MCF 10A (cell line): ENCODE measurements around the gene ABCG1. TPM values are rescaled to one million over a fixed set of nuclear protein-coding genes. Genes with fewer than 3 reads are reported as not detected.

Source experiments
- BruUV-seq: library from RNA; stranded (reverse); fragments of 400-500 nt; replicated peaks from 2 replicates; lab custom pipeline; 2021; lab: Mats Ljungman, UMichigan
- CTCF ChIA-PET: fragments of 300-600 bp; sonication (Branson Sonifier 250); formaldehyde crosslinking; extraction: SDS; loops from one replicate; lab custom pipeline; 2021; ENCODE audit warnings: antibody characterized with exemption, inconsistent platforms; lab: Yijun Ruan, JAX
- POLR2A ChIA-PET: fragments of 300-600, 350-650 bp; sonication (Branson Sonifier 250); formaldehyde crosslinking; extraction: SDS; loops from one replicate; lab custom pipeline; 2020; ENCODE audit warnings: antibody characterized with exemption, inconsistent platforms; lab: Yijun Ruan, JAX
- DNase-seq: peaks from one replicate; pipeline ENCODE4 v3.0.0-alpha.2; 2018; ENCODE audit not compliant: unreplicated experiment
- H3K27ac Mint-ChIP-seq: one replicate; pipeline ENCODE4 v1.8.0; 2022; ENCODE audit warnings: mild to moderate bottlenecking, low read depth, mixed read lengths; ENCODE audit not compliant: unreplicated experiment
- H3K27me3 Mint-ChIP-seq: one replicate; pipeline ENCODE4 v1.8.0; 2022; ENCODE audit warnings: mixed read lengths; ENCODE audit not compliant: insufficient read depth, unreplicated experiment
- H3K36me3 Mint-ChIP-seq: one replicate; pipeline ENCODE4 v1.8.0; 2022; ENCODE audit warnings: mild to moderate bottlenecking, moderate library complexity, mixed read lengths; ENCODE audit not compliant: insufficient read depth, unreplicated experiment
- H3K4me1 Mint-ChIP-seq: one replicate; pipeline ENCODE4 v1.8.0; 2022; ENCODE audit warnings: mixed read lengths; ENCODE audit not compliant: insufficient read depth, unreplicated experiment
- H3K4me3 Mint-ChIP-seq: one replicate; pipeline ENCODE4 v1.8.0; 2022; ENCODE audit warnings: mild to moderate bottlenecking, moderate library complexity, mixed read lengths; ENCODE audit not compliant: unreplicated experiment
- H3K9me3 Mint-ChIP-seq: one replicate; pipeline ENCODE4 v1.8.0; 2022; ENCODE audit warnings: mixed read lengths; ENCODE audit not compliant: unreplicated experiment
- intact Hi-C: fragments of 100-400 bp; cut with micrococcal nuclease; formaldehyde crosslinking; loops from 2 replicates; pipeline ENCODE4 v1.14.1; 2022
- total RNA-seq: library from RNA; stranded (reverse); gene quantifications from 2 replicates; pipeline ENCODE4 v1.2.3, GENCODE V29; 2022
- TF ChIP-seq, protein P1 (sequence below): fragments of 200-600 bp; IDR thresholded peaks from one replicate; pipeline ENCODE4 v1.8.0; 2022; ENCODE audit warnings: antibody characterized with exemption, mild to moderate bottlenecking; ENCODE audit not compliant: unreplicated experiment

ABCG1 gene
- total RNA-seq, 1 experiment from 2014 or later = 25.5 TPM

- TF ChIP-seq, protein P1, sequence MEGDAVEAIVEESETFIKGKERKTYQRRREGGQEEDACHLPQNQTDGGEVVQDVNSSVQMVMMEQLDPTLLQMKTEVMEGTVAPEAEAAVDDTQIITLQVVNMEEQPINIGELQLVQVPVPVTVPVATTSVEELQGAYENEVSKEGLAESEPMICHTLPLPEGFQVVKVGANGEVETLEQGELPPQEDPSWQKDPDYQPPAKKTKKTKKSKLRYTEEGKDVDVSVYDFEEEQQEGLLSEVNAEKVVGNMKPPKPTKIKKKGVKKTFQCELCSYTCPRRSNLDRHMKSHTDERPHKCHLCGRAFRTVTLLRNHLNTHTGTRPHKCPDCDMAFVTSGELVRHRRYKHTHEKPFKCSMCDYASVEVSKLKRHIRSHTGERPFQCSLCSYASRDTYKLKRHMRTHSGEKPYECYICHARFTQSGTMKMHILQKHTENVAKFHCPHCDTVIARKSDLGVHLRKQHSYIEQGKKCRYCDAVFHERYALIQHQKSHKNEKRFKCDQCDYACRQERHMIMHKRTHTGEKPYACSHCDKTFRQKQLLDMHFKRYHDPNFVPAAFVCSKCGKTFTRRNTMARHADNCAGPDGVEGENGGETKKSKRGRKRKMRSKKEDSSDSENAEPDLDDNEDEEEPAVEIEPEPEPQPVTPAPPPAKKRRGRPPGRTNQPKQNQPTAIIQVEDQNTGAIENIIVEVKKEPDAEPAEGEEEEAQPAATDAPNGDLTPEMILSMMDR = no peak
- ChIA-PET POLR2A (interaction anchor here (0.6 kb wide), 1 partner anchor 1018 kb away, joined by 3 read pairs; no protein-coding TSS in a partner anchor), CTCF (no interaction called here)
- no TSS peak for BruUV-seq
- no peak overlapping the region for H3K27ac Mint-ChIP-seq
- no peaks in the 10 kb centered on the region for H3K9me3 Mint-ChIP-seq
- H3K36me3 Mint-ChIP-seq = no peaks in the 10 kb centered on the region
- intact Hi-C loops = no loop called here
- no peaks in the 10 kb centered on the region for H3K4me1 Mint-ChIP-seq
- H3K4me3 Mint-ChIP-seq = no peak overlapping the region
- H3K27me3 Mint-ChIP-seq = no peaks in the 10 kb centered on the region
- no peak for DNase-seq
Measured at GRCh38 chr21:42344631-42345030, 125.7 kb downstream of the ABCG1 start.

DNA sequence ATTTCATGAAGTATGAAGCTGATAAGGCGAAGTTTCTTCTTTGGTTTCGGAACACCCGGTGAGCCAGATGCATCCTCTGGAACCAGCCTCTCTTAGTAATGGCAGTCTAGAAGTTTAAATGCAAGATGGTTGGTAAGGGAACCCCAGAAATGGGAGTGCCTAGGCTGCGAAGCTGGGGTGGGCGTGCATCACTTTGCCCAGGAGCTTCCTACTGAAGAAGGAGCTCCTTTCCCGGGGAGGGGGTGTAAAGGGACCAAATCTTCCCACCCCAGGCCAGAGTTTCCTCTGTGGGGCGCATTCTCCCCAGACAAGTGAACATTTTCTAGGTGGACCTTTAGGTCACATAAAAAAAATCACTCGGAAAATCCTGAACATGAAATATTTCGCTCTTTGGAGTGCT is 127.5 kb downstream of the ABCG1 start:
- no peak for DNase-seq
- no peaks in the 10 kb centered on the region for H3K36me3 Mint-ChIP-seq
- H3K4me1 Mint-ChIP-seq = no peaks in the 10 kb centered on the region
- no peak overlapping the region for H3K27ac Mint-ChIP-seq
- H3K4me3 Mint-ChIP-seq = no peak overlapping the region
- CTCF ChIA-PET = interaction anchor here (1.0 kb wide), 1 partner anchor 9 kb away, joined by 3 read pairs; no protein-coding TSS in a partner anchor
- POLR2A ChIA-PET = no interaction called here
- intact Hi-C loops = no loop called here
- TF ChIP-seq, protein P1 = no peak
- H3K9me3 Mint-ChIP-seq = no peaks in the 10 kb centered on the region
- no TSS peak for BruUV-seq
- no peaks in the 10 kb centered on the region for H3K27me3 Mint-ChIP-seq

Other genes starting within 250 kb of the ABCG1 start
- gene ZBTB21, start 208.8 kb upstream of the ABCG1 start, total RNA-seq = 21.5 and 27.3 TPM in 2 replicates
- not detected in 2 replicates for gene UMODL1, start 147.8 kb upstream of the ABCG1 start, total RNA-seq
- not detected in 2 replicates for gene TFF3, start 96.3 kb downstream of the ABCG1 start, total RNA-seq
- gene TFF2, start 131.9 kb downstream of the ABCG1 start, total RNA-seq = not detected in 2 replicates
- gene TFF1, start 147.4 kb downstream of the ABCG1 start, total RNA-seq = not detected in 2 replicates
- gene TMPRSS3, start 176.9 kb downstream of the ABCG1 start, total RNA-seq = 2.0 and 2.4 TPM in 2 replicates
- gene UBASH3A, start 184.8 kb downstream of the ABCG1 start, total RNA-seq = not detected in 2 replicates